HUDEP-2 (cell line): ENCODE data around the gene GP1BB.
"Not testable (repeated sequence)": the region's sequence is repeated elsewhere in the genome, so short reads cannot be mapped to it uniquely, and the experiment has no call there.

Source experiments
- DNase-seq, 76 experiments: peaks; one replicate each; lab custom pipeline; 2025; ENCODE audit not compliant: unreplicated experiment in 76 of 76; lab: John Stamatoyannopoulos, UW

Gene GP1BB

DNA sequence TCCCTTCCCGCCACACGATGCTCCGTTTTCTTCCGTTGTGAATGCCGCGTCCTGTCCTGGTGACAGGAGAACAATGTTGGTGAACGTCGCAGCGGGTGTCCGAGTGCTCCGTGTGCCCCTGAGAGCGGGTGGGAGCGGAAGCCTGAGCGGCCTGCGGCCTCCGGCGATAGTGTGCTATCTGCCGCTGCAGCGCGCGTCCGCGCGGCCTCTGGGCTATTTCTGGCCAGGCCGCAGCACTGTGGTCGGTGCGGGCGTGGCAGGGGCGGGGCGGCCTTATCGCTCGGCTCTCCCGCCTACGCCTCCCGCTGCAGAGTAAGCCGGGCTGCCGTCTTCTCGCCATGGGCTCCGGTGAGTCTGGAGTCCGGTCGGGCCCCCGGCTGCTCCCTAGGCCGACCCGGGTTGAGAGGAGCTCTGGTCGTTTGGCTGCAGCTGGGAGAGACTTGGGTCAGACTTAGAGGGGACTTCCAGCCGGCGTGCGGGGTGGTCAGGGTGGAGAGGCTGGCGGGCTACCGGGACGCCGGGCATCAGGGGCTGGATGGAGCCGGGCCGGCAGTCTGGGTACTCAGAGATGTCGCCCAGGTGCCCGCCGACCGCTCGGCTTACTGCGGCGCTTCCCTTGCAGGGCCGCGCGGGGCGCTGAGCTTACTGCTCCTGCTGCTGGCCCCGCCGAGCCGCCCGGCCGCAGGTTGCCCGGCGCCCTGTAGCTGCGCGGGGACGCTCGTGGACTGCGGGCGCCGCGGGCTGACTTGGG, at the start of gene GP1BB:
Gene GP1BB (plus strand): TSS at position 308 of the 751 bp plus-strand sequence. CDS start 31 bp downstream, at position 339.
- peak in 74 of 76 experiments; percentile 23 to 92 (median 72) for DNase-seq

GRCh38 chr22:19673660-19674059, 49.7 kb upstream of the GP1BB start:
- DNase-seq: no peak

DNA sequence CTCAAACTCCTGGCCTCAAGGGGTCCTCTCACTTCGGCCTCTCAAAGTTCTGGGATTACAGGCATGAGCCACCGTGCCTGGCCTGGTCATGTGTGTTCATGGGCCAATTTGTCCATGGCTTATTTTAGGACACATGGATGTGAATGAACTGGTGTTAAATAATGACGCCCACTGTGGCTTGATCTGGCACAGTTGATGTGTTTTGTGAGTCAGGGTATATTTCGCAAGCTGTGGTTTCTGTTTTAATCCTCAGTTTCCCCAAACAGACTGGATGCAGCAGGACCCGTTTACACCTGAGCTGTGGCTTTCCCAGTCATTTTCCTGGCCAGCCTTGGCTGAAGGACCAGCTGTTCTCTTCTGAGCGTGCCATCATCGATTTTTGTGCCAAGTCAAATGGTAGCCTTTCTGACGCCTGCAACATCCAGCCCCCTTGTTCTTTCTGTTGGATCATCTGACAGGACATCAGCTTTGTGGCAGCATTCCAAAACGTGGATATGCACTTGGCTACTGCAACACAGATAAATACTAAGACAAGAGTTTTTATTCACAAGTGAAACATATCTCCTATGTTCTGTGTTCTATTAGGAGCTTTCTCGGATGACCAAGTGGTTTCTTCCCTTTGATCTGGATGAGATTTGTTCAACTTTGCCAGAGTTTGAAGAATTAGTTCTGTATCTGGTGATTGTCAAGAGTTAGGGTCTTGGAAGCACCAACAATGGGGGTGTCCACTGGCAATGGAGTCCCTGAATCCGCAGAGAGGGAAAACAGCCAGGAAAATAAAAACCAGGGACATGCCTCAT, 49.0 kb upstream of the GP1BB start:
- no peak for DNase-seq

DNA sequence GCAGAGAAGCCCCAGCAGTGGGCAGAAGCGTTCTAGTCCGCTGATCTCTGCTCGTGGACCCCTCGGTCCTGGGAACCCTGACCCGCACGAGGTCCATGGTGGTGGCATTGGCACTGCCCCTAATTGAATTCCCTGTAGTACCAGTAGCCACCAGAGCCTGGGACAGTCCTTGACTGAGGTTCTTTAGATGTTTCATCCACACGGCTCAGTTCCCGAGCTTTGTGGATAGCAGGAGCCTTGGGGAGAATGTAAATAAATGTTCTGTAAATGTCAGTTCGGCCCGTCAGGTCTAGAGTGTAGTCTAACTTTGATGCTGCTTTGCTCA, 48.4 kb upstream of the GP1BB start:
- DNase-seq: no peak

DNA sequence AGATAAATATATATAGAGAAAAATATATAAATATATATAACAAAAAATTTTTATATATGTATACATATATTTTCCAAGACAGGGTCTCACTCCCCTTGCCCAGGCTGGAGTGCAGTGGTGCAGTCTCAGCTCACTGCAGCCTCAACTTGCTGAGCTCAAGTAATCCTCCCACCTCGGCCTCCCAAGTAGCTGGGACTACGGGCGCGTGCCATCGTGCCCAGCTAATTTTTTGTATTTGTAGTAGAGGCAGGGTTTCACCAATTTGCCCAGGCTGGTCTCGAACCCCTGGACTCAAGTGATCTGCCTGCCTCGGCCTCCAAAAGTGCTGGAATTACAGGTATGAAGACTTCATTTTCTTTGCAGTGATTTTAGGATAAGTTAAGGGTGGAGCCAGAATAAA, 47.9 kb upstream of the GP1BB start:
- no peak for DNase-seq

- DNase-seq: not testable (repeated sequence)
Measured at GRCh38 chr22:19676437-19676836, 46.9 kb upstream of the GP1BB start.

GRCh38 chr22:19678949-19679521, 44.3 kb upstream of the GP1BB start:
- no peak for DNase-seq

DNA sequence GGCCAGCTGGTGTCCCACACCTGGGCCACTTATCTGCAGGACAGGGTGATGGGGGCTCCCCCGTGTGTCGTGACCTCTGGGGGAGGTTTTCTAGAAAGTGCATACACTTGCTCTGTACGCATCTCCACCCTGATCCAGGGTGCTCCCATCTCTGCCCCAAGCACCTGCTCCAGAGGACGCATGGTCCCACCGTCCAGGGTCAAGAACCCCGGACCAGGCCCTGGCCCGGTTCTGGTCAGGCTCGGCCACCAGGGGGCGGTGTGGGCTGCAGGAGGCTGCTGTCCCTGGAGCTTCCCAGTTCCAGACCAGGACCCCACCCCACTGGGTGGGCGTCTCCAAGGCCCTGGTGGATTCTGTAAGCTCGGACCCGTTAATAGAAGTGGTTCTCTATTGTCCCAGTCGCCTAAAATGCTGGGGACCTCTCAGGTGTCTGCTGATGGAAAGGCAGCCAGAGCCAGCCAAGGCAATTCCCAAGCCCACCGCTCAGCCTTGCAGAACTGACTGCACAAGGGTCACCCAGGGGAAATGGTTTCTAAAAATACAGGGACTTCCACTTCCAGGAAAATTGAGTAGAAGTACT, 43.7 kb upstream of the GP1BB start:
- DNase-seq: peak in 33 of 76 experiments; percentile 2 to 46 (median 13)

DNA sequence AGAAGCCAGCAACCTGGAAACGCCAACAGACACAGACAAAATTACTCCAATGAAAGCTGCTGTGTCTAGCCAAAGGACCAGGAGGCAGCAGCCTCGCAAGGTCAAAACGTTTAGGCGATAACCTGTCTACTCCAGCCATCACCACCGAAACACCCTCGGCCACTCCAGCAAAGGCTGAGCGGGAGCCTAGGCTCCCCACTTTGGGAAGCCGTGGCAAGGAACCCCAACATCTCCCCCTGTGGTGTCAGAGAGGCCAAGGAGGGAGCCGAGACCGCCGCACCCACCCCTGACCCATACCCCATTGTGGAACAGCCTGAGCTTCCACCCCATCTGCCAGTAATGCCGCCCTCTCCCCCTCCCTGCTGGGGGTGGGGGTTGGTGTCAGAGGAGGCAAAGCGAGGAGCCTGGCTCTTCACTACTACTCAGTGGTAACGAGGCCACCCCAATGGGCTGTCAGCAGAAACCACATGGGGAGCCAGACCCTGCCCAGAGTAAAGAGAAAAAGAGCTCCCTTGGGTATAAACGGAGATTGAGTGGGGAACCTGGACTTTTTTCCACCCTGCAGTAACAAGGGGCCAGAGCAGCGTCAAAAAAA, 43.0 kb upstream of the GP1BB start:
- DNase-seq: no peak

- no peak for DNase-seq
Measured at GRCh38 chr22:19680911-19681862, 42.2 kb upstream of the GP1BB start.

DNA sequence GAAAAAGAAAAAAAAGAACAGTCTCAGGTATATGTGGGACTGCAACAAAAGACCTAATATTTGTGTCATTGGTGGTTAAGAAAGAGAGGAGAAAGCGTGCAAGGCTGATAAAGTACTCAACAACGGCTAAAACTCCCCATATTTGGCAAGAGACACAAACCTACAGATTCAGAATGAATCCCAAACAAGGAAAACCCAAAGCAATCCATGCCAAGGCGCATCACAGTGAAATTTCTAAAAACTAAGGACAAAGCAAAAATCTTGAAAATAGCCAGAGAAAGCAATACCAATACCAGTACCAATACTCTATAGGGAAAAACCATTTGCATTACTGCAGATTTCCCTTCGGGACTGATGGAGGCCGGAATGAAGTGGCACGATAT, 41.5 kb upstream of the GP1BB start:
- peak in 1 of 76 experiments; percentile 1 for DNase-seq

DNA sequence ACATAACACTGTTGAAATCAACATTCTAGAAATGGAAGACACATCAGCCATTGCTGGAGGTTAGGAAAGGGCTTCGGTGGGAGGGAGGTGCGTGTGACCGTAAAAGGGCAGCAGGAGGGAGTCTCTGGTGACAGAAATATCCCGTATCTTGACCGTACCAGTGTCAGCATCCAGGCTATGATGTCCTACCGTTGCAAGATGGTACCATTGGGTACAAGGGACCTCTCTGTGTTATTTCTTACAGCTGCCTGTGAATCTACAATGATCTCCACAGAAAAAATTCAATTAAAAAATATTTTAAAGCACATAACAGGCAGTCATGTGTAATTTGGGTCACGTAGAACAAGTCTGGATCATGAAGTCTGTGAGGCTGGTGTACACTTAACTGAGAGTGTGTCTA, 36.4 kb upstream of the GP1BB start:
- no peak for DNase-seq

GRCh38 chr22:19687561-19688300, 35.6 kb upstream of the GP1BB start:
- no peak for DNase-seq

- no peak for DNase-seq
Measured at GRCh38 chr22:19688301-19689290, 34.7 kb upstream of the GP1BB start.

GRCh38 chr22:19689408-19689807, 33.9 kb upstream of the GP1BB start:
- no peak for DNase-seq

DNA sequence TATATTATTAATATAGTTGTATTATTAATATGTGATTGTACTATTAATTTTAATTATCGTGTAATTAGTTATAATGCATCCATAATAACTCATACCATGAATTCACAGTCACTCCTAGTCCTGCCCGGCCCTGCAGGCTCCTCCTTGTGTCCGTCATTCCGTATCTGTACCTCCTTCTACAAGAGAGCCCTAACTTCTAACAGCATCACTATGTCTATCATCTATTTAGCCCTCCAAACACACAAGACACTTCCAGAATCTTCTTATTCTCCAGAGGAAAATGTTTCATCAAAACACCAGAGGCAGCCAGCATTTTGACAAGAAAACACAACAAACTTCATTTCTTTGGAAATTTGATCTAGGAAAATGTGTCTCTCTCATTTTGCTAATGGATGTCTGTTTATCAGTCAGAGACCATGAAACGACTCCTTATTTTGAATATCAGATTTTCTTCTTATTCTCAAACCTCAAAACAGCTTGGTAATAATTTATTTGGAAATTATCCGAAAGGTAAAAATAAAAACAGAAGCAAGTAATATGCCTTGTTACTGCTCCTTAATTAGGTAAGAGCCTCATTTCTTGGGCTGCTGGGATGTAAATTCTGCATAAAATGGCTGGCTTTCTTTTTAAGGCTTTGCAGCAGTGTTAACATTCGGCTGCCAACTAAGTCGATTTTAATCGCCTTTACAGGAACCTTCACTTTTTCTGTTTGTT, 32.2 kb upstream of the GP1BB start:
- DNase-seq: no peak

DNA sequence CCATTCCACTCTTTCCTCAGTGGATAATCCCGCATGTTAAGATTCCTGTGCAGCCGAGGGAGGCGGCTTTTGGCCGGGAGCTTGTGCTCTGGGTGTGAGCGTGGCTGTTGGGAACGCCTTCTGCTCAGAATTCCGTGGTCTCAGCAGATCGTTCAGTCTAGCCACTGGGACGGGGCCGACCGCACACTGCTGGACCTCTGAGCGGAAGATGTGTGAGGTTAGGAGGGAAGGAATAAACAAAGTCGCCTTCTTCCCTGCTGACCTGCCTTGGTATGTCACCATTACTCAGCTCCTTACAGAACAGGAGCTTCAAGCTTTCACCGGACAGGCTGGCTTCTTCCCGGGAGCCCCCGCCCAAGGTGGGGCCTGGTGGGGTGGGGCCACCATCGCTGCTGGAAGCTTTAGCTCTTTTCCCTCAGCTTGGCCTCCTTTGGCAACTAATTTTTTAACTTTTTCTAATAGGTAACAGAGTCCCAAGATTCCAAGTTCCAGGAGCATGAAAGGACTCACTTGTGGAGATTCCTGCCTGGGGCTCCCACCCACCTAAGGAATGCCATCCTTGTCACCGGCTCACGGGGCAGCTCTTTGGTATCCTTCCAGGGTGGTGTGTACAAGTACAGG, 31.5 kb upstream of the GP1BB start:
- DNase-seq: no peak
